NCI-H1105 (cell line): ENCODE data around the gene AJM1.

Source experiments
- DNase-seq: peaks from one replicate; lab custom pipeline; 2025; lab: John Stamatoyannopoulos, UW

The AJM1 gene

GRCh38 chr9:136845465-136846260, 3.4 kb downstream of the AJM1 start:
- DNase-seq, result no peak

- DNase-seq, result no peak
Observed at GRCh38 chr9:136846376-136847087, 4.3 kb downstream of the AJM1 start.

GRCh38 chr9:136847088-136847825, 5.0 kb downstream of the AJM1 start:
- DNase-seq, result peak; percentile 43

- DNase-seq, result peak; percentile 62
Observed at GRCh38 chr9:136847826-136848392, 5.6 kb downstream of the AJM1 start.

- peak; percentile 51 for DNase-seq
Observed at GRCh38 chr9:136848393-136849037, 6.2 kb downstream of the AJM1 start.

- peak; percentile 97 for DNase-seq
Observed at GRCh38 chr9:136849038-136849959, 7.0 kb downstream of the AJM1 start, which contains the start of gene PHPT1. Gene PHPT1 (plus strand): TSS chr9:136849409. CDS start chr9:136849431, 22 bp downstream.

- no peak for DNase-seq
Observed at GRCh38 chr9:136849960-136850865, 7.9 kb downstream of the AJM1 start.

GRCh38 chr9:136850866-136851775, 8.8 kb downstream of the AJM1 start:
- no peak for DNase-seq

- no peak for DNase-seq
Observed at GRCh38 chr9:136851941-136852663, 9.8 kb downstream of the AJM1 start, which contains the start of gene MAMDC4. Gene MAMDC4 (plus strand): TSS chr9:136852346. CDS start chr9:136852417, 71 bp downstream.

- no peak for DNase-seq
Observed at GRCh38 chr9:136852664-136853595, 10.7 kb downstream of the AJM1 start.

- DNase-seq, result no peak
Observed at GRCh38 chr9:136853596-136854112, 11.4 kb downstream of the AJM1 start.

GRCh38 chr9:136854113-136854841, 12.0 kb downstream of the AJM1 start:
- no peak for DNase-seq

- DNase-seq, result no peak
Observed at GRCh38 chr9:136854842-136855460, 12.7 kb downstream of the AJM1 start.

GRCh38 chr9:136855461-136856078, 13.3 kb downstream of the AJM1 start:
- no peak for DNase-seq

GRCh38 chr9:136856079-136856476, 13.8 kb downstream of the AJM1 start:
- DNase-seq, result no peak
